Right lobe of liver (tissue), 6 donors: ENCODE measurements around the gene PMEPA1. TPM values are rescaled to one million over a fixed set of nuclear protein-coding genes. Genes with fewer than 3 reads are reported as not detected.

ENCODE experiments used
- ATAC-seq, 4 donors: fragments of 200-7000 bp; cut with Tn5 transposase; one replicate each; pipeline ENCODE4 v1.9.1; 2020; ENCODE audit warnings: mild to moderate bottlenecking in 4 of 4, moderate library complexity in 4 of 4
- DNase-seq, 3 donors: peaks; one replicate each; pipeline ENCODE4 v3.0.0-alpha.2; 2020
- H3K27ac ChIP-seq, 3 donors: fragments of 200-600 bp; one replicate each; pipeline ENCODE4 v1.8.0; 2022
- H3K27me3 ChIP-seq, 2 donors: fragments of 200-600 bp; one replicate each; pipeline ENCODE4 v1.8.0; 2022
- H3K36me3 ChIP-seq, 4 donors: fragments of 200-600 bp; sonication (generic) in 1 of 4; one replicate each; pipeline versions ENCODE4 v1.5.1 to v1.8.0; 2017 to 2022; ENCODE audit warnings: control low read depth in 1 of 4
- H3K4me1 ChIP-seq, 4 donors: fragments of 200-600 bp; sonication (generic) in 1 of 4; one replicate each; pipeline versions ENCODE4 v1.5.1 to v1.8.0; 2017 to 2022; ENCODE audit warnings: control low read depth in 1 of 4
- H3K4me3 ChIP-seq, 3 donors: fragments of 200-600 bp; one replicate each; pipeline ENCODE4 v1.8.0; 2022
- H3K9me3 ChIP-seq, 4 donors: fragments of 200-600 bp; sonication (generic) in 1 of 4; one replicate each; pipeline versions ENCODE4 v1.5.1 to v1.8.0; 2017 to 2022; ENCODE audit warnings: control low read depth in 1 of 4
- POLR2A ChIP-seq: fragments of 450-650 bp; IDR thresholded peaks from one replicate; pipeline ENCODE4 v1.6.1; 2017; ENCODE audit warnings: antibody characterized with exemption, mild to moderate bottlenecking
- WGBS: methylation state at CpG from one replicate; pipeline ENCODE4 v1.1.6; 2018; ENCODE audit warnings: low coverage, low lambda C conversion rate; ENCODE audit not compliant: insufficient coverage; ENCODE audit errors: missing lambda C conversion rate; 5-methylcytosine and 5-hydroxymethylcytosine counted together
- intact Hi-C, 2 donors: fragments of 100-400 bp; cut with DNase I; formaldehyde crosslinking; loops; one replicate each; pipeline versions ENCODE4 v1.11.2 to v1.14.1; 2022
- total RNA-seq, 6 experiments: library from RNA; depleted of rRNA in 2 of 6; stranded (reverse); fragments of >200 nt in 2 of 6; fragmentation: NEBNext Ultra II Directional in 3 of 6; extraction: Animal tissue kit (Norgen Biotek cat#: 25700) in 3 of 6; gene quantifications; one replicate each; pipeline versions ENCODE4 v1.1.0 to v1.2.4, GENCODE V29; 2016 to 2023
- TF ChIP-seq, protein P1 (sequence below), 4 donors: fragments of 200-600 bp in 3 of 4; fragments of 450-650 bp in 1 of 4; IDR thresholded peaks; one replicate each; pipeline versions ENCODE4 v1.5.1 to v1.8.0; 2016 to 2022; ENCODE audit warnings: antibody characterized with exemption in 4 of 4, mild to moderate bottlenecking in 2 of 4
- donor health status: DM: no; HTN: yes; CAD: no.
- donor health status: DM: no; HTN: no; CAD: no.
- donor health status: DM: no; HTN: no; CAD: no.
- donor health status: DM: no; HTN: yes; CAD: no.
- donor health status: DM: no; HTN: yes; CAD: no.

The PMEPA1 gene
- total RNA-seq, 6 experiments from 2014 or later: 0.50 to 2.3 (median 1.4) TPM

DNA sequence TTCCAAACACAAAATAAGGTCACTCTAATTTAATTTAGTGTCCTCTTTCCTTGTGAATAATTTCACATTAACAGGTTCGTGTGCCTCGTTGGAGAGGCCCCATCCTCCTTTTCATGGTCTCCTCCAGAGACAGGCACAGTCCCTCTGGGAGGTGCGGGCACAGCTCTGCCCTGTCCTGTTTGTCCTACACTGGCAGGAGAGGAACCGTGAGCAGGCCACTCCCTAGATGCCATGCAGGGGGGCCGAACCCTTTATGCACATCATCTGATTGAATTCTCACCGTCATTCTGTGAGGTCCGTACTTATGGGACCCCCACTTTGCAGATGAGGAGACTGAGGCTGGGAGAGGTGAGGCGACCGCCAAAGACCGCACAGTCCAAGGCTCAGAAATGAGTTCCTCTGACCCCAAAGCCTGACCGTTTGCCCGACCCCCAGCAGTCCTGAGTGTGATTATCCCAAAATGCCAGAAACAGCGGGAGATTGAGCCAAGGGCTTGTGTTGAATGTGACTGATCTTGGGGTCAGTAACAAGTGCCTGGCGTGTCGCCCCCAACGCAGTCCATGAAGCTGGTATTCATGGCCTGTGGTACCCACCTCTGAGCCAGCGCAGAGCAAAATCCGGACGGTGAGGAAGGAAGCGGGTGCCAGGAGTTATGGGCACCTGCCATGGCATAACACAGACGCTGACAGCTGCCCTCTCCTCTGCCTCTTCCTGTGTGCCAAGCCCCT, 43.5 kb downstream of the PMEPA1 start:
- ATAC-seq (no peak), DNase-seq (peak in 2 of 3 donors; percentile 6 to 29)
- H3K27me3 ChIP-seq: no peaks in the 10 kb centered on the region
- intact Hi-C loops: no loop called here
- WGBS: 72% methylated on average over 7 of the region's 21 CpGs
- TF ChIP-seq, protein P1, sequence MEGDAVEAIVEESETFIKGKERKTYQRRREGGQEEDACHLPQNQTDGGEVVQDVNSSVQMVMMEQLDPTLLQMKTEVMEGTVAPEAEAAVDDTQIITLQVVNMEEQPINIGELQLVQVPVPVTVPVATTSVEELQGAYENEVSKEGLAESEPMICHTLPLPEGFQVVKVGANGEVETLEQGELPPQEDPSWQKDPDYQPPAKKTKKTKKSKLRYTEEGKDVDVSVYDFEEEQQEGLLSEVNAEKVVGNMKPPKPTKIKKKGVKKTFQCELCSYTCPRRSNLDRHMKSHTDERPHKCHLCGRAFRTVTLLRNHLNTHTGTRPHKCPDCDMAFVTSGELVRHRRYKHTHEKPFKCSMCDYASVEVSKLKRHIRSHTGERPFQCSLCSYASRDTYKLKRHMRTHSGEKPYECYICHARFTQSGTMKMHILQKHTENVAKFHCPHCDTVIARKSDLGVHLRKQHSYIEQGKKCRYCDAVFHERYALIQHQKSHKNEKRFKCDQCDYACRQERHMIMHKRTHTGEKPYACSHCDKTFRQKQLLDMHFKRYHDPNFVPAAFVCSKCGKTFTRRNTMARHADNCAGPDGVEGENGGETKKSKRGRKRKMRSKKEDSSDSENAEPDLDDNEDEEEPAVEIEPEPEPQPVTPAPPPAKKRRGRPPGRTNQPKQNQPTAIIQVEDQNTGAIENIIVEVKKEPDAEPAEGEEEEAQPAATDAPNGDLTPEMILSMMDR (IDR thresholded peaks at IDR 0.05): no peak
- no peak for TF ChIP-seq POLR2A
- no peaks in the 10 kb centered on the region for H3K9me3 ChIP-seq
- no peaks in the 10 kb centered on the region for H3K4me1 ChIP-seq
- no peaks in the 10 kb centered on the region for H3K36me3 ChIP-seq
- no peak overlapping the region for H3K4me3 ChIP-seq
- no peak overlapping the region for H3K27ac ChIP-seq

DNA sequence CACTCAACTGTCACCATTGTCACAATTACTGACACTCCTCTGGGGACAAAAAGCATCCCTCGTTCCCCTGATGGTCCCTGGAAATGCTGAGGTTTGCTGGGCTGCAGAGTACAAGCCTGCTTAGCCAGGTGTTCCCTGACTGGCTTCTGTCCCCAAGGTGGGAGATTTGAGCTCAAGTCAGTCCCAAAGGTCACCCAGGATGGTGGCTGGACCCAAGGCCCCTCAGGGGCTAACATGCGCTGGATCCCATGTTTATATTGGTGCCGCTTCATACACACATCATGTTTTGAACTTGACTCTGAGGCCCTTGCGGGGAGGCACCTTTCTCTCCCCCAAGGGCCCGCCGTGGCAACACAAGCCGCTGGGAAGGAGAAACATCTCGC, 44.2 kb downstream of the PMEPA1 start:
- H3K27ac ChIP-seq: no peak overlapping the region
- H3K27me3 ChIP-seq: no peaks in the 10 kb centered on the region
- ATAC-seq (no peak), DNase-seq (peak in 2 of 3 donors; percentile 7 to 15)
- TF ChIP-seq, protein P1 (IDR thresholded peaks at IDR 0.05): no peak
- no peak for TF ChIP-seq POLR2A
- no peaks in the 10 kb centered on the region for H3K9me3 ChIP-seq
- H3K36me3 ChIP-seq: no peaks in the 10 kb centered on the region
- no peaks in the 10 kb centered on the region for H3K4me1 ChIP-seq
- intact Hi-C loops: no loop called here
- WGBS: 74% methylated on average over 6 of the region's 8 CpGs
- no peak overlapping the region for H3K4me3 ChIP-seq

DNA sequence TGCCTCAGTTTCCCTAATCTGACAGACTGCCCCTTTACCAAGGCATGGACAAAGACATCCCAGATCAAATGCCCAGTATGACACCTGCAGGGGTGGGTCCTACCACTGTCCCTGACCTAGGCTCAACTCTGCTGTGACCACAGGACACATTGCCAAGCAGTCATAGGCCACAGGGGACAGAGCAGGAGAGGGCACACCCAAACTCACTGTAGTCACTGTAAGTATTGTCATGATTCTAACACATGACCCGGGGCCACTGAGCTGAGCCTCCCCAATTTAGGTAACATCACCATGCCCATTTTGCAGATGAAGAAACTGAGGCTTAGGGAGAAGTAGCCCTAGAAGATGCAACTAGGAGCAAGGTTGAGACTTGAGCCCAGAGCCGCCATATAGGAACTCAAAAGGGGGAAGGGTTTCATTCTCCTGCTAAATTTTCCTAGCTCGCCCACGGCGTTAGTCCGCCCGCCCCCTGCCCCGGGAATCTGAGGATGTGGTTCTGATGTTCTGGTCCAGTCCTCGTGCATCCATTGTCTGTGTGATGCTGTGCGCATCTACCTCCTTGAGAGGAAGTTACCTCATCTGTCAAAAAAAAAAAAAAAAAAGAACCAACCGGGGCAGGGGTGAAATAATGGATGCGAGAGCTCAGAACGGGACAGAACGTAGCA, 44.8 kb downstream of the PMEPA1 start:
- no peaks in the 10 kb centered on the region for H3K36me3 ChIP-seq
- DNase-seq: peak in 1 of 3 donors; percentile 8
- 91% methylated on average over 7 of the region's 14 CpGs for whole genome bisulfite sequencing
- intact Hi-C loops: no loop called here
- H3K27me3 ChIP-seq: no peaks in the 10 kb centered on the region
- H3K27ac ChIP-seq: no peak overlapping the region
- no peak for ATAC-seq
- no peaks in the 10 kb centered on the region for H3K9me3 ChIP-seq
- no peak overlapping the region for H3K4me3 ChIP-seq
- TF ChIP-seq POLR2A: no peak
- TF ChIP-seq, protein P1 (IDR thresholded peaks at IDR 0.05): no peak
- no peaks in the 10 kb centered on the region for H3K4me1 ChIP-seq

DNA sequence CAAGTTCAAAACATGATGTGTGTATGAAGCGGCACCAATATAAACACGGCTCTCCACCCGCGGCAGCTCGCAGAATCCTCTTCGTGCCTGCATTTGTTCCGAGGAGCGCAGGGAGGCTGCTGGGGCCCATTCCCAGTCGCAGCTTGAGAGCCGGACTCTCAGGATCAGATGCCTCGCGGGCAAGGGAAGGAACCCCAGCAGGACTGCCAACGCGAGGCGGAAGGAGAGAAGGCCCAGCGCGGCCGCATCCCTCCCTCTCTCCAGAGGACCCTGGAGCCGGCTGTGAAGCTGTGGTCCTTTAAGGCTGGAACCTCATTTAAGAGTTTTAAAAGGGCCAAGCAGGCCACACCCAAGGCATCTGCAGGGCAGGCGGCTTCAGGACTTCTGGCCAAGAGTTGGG, 45.3 kb downstream of the PMEPA1 start:
- DNase-seq: peak in 1 of 3 donors; percentile 44
- intact Hi-C loops: no loop called here
- 81% methylated on average over 14 of the region's 20 CpGs for WGBS

More for the DNA sequence above, 45.3 kb downstream of the PMEPA1 start:
- no peak overlapping the region for H3K4me3 ChIP-seq
- no peak overlapping the region for H3K27ac ChIP-seq
- TF ChIP-seq, protein P1 (IDR thresholded peaks at IDR 0.05): no peak
- no peak for TF ChIP-seq POLR2A
- no peaks in the 10 kb centered on the region for H3K4me1 ChIP-seq
- H3K9me3 ChIP-seq: no peaks in the 10 kb centered on the region
- ATAC-seq: no peak
- H3K27me3 ChIP-seq: no peaks in the 10 kb centered on the region
- no peaks in the 10 kb centered on the region for H3K36me3 ChIP-seq
